ENCODE data around the gene KRTAP10-2. TPM values are rescaled to one million over a fixed set of nuclear protein-coding genes. Genes with fewer than 3 reads are reported as not detected.

KRTAP10-2 gene
- total RNA-seq, 1 experiment from 2014 or later: not detected

- H3K4me3 ChIP-seq (replicated peaks in 1 of 2; ENCODE audit: low read depth in 1 of 2, low read length in 2 of 2): no peak overlapping the region
- no peaks in the 10 kb centered on the region for H3K36me3 ChIP-seq (ENCODE audit: control insufficient read depth in 1 of 2, insufficient read depth in 2 of 2, low read length in 2 of 2)
- no peak overlapping the region for H2AFZ ChIP-seq (ENCODE audit: low read depth, low read length, poor library complexity, severe bottlenecking)
- RAD21 ChIA-PET (ENCODE audit: low non-redundant PET in 1 of 2, low total read pairs in 2 of 2, uncharacterized antibody in 2 of 2, unreplicated experiment in 2 of 2): no interaction called here
- ATAC-seq (no peak), DNase-seq (ENCODE audit: low read depth, low spot score) (no peak)
- no peak overlapping the region for H3K27ac ChIP-seq (ENCODE audit: low read depth, low read length)
- CTCF ChIA-PET: no interaction called here
- H3K9me3 ChIP-seq (ENCODE audit: control insufficient read depth in 1 of 2, insufficient read depth in 1 of 2, low read depth in 1 of 2, low read length in 2 of 2): no peaks in the 10 kb centered on the region
- peaks cover 0 to 3% of the 10 kb centered on the region in 2 experiments; a peak in 1 of 4 replicates for H3K4me1 ChIP-seq (ENCODE audit: control insufficient read depth in 1 of 2, insufficient read depth in 2 of 2, low read length in 2 of 2)
- H3K9me2 ChIP-seq (ENCODE audit: insufficient read depth): no peaks in the 10 kb centered on the region
- H4K20me1 ChIP-seq (ENCODE audit: insufficient read depth): no peaks in the 10 kb centered on the region
- no peak overlapping the region for H3K4me2 ChIP-seq (ENCODE audit: low read length)
- intact Hi-C loops (cut with micrococcal nuclease): no loop called here
- no peaks in the 10 kb centered on the region for H3K27me3 ChIP-seq (ENCODE audit: insufficient read depth, low read length)
- H3K9ac ChIP-seq (ENCODE audit: low read length): no peak overlapping the region
- no TSS peak for BruUV-seq (replicated peaks)
- POLR2A ChIA-PET: no interaction called here
- H3K79me2 ChIP-seq (ENCODE audit: insufficient read depth, low read length): no peaks in the 10 kb centered on the region
- no peak for TF ChIP-seq EGR1 (IDR thresholded peaks at IDR 0.05; ENCODE audit: low read depth)
- no peak for TF ChIP-seq ZBTB33 (IDR thresholded peaks at IDR 0.05; ENCODE audit: extremely low read depth, insufficient replicate concordance, low read length)
- TF ChIP-seq TCF7L2 (IDR thresholded peaks at IDR 0.05; ENCODE audit: borderline replicate concordance, extremely low read depth, insufficient read depth, insufficient read length): no peak
- no peak for TF ChIP-seq FOSL1 (IDR thresholded peaks at IDR 0.05; ENCODE audit: low read depth)
- no peak for TF ChIP-seq ELF1 (IDR thresholded peaks at IDR 0.05; ENCODE audit: borderline replicate concordance, low read depth)
Observed at GRCh38 chr21:44594406-44594916, 43.2 kb upstream of the KRTAP10-2 start.

- no peak overlapping the region for H3K4me3 ChIP-seq (replicated peaks in 1 of 2; ENCODE audit: low read depth in 1 of 2, low read length in 2 of 2)
- DNase-seq (ENCODE audit: low read depth, low spot score) (no peak), ATAC-seq (no peak)
- no peaks in the 10 kb centered on the region for H4K20me1 ChIP-seq (ENCODE audit: insufficient read depth)
- H3K4me1 ChIP-seq (ENCODE audit: control insufficient read depth in 1 of 2, insufficient read depth in 2 of 2, low read length in 2 of 2): peaks cover 0 to 3% of the 10 kb centered on the region in 2 experiments; a peak in 1 of 4 replicates
- intact Hi-C loops (cut with micrococcal nuclease): no loop called here
- H2AFZ ChIP-seq (ENCODE audit: low read depth, low read length, poor library complexity, severe bottlenecking): no peak overlapping the region
- no TSS peak for BruUV-seq (replicated peaks)
- no peaks in the 10 kb centered on the region for H3K27me3 ChIP-seq (ENCODE audit: insufficient read depth, low read length)
- no peak overlapping the region for H3K9ac ChIP-seq (ENCODE audit: low read length)
- no peaks in the 10 kb centered on the region for H3K79me2 ChIP-seq (ENCODE audit: insufficient read depth, low read length)
- H3K4me2 ChIP-seq (ENCODE audit: low read length): no peak overlapping the region
- ChIA-PET RAD21 (ENCODE audit: low non-redundant PET in 1 of 2, low total read pairs in 2 of 2, uncharacterized antibody in 2 of 2, unreplicated experiment in 2 of 2) (no interaction called here), CTCF (no interaction called here), POLR2A (no interaction called here)
- H3K27ac ChIP-seq (ENCODE audit: low read depth, low read length): no peak overlapping the region
- no peaks in the 10 kb centered on the region for H3K36me3 ChIP-seq (ENCODE audit: control insufficient read depth in 1 of 2, insufficient read depth in 2 of 2, low read length in 2 of 2)
- no peak for TF ChIP-seq JUND (IDR thresholded peaks at IDR 0.05)
- H3K9me3 ChIP-seq (ENCODE audit: control insufficient read depth in 1 of 2, insufficient read depth in 1 of 2, low read depth in 1 of 2, low read length in 2 of 2): no peaks in the 10 kb centered on the region
- no peaks in the 10 kb centered on the region for H3K9me2 ChIP-seq (ENCODE audit: insufficient read depth)
Observed at GRCh38 chr21:44593598-44594405, 42.5 kb upstream of the KRTAP10-2 start.

All from HCT116 (cell line).